ENCODE data around the gene DGCR6.
"Not testable (repeated sequence)": the region's sequence is repeated elsewhere in the genome, so short reads cannot be mapped to it uniquely, and the experiment has no call there.

DGCR6 gene

DNA sequence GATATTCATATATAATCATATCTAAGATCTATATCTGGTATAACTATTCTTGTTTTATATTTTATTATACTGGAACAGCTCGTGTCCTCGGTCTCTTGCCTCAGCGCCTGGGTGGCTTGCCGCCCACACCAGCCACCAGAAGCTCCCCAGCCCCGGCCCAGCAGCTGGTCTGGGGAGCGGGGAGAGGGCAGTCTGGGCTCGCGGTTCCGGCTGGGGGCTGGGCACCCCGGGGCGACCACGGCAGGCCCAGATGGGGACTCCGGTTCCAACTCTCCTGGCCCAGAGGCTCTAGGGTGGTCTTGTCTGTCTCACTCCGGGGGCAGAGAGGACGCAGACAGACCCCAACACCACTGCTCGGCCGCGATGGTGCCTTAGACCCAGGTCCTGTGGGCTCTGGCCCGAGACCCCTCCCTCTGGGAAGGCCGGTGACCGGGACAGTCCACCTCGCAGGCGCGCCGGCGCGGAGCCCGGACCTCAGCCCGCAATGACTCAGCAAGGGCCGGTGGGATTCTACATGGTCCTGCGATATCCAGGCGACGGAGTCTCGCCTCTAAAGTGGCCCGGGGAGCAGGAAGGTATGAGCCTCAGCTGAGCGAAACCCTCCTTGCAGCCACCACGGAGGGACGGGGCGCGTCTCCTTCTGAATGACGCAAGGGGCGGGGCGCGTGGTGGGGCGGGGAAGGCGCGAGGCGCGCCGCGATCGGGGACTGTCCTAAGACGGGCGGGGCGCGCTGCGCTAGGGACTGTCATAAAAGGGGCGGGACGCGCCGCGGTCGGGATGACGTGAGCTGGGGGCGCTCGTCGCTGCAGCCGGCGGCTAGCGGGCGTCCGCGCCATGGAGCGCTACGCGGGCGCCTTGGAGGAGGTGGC, at the start of gene DGCR6:
TSS of gene DGCR6 (plus strand) at position 781 of the 870 bp plus-strand sequence. CDS start at position 836, 55 bp downstream.
- CTCF ChIA-PET = no interaction called here
- no peak for DNase-seq (ENCODE audit: low read depth, low spot score)
- POLR2A ChIA-PET = no interaction called here
- TF ChIP-seq, protein P1, sequence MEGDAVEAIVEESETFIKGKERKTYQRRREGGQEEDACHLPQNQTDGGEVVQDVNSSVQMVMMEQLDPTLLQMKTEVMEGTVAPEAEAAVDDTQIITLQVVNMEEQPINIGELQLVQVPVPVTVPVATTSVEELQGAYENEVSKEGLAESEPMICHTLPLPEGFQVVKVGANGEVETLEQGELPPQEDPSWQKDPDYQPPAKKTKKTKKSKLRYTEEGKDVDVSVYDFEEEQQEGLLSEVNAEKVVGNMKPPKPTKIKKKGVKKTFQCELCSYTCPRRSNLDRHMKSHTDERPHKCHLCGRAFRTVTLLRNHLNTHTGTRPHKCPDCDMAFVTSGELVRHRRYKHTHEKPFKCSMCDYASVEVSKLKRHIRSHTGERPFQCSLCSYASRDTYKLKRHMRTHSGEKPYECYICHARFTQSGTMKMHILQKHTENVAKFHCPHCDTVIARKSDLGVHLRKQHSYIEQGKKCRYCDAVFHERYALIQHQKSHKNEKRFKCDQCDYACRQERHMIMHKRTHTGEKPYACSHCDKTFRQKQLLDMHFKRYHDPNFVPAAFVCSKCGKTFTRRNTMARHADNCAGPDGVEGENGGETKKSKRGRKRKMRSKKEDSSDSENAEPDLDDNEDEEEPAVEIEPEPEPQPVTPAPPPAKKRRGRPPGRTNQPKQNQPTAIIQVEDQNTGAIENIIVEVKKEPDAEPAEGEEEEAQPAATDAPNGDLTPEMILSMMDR (IDR thresholded peaks at IDR 0.05; ENCODE audit: insufficient read depth, low read length, missing control alignments) = no peak
- H3K4me3 ChIP-seq (ENCODE audit: low read depth, low read length) = no peak within 1 kb of the TSS

- POLR2A ChIA-PET; CTCF ChIA-PET; DNase-seq (ENCODE audit: low read depth, low spot score); H3K4me3 ChIP-seq (ENCODE audit: low read depth, low read length): not testable (repeated sequence)
Measured at GRCh38 chr22:18859314-18859713, 46.8 kb upstream of the DGCR6 start.

GRCh38 chr22:18881260-18881659, 24.9 kb upstream of the DGCR6 start:
- H3K4me3 ChIP-seq (ENCODE audit: low read depth, low read length); DNase-seq (ENCODE audit: low read depth, low spot score); CTCF ChIA-PET; POLR2A ChIA-PET: not testable (repeated sequence)

DNA sequence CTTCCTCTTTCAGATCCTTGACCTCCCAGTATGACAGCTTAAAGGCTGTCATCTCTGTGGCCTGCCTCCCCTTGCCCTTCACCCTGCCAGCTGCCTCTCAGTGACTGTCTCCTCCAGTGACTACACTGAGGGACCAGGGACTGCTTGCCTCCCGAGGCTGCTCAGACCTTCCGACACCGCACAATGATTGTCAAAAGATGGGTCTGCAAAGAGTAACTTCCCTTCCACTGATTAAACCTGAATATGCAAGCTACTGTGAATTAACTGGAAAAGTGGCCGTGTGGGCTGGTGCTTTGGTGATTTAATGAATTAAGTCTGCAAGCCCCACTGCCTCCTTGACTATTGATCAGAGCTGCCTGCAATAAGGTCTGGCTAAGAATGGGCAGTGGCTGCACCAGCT, 21.7 kb upstream of the DGCR6 start:
- POLR2A ChIA-PET; DNase-seq (ENCODE audit: low read depth, low spot score); H3K4me3 ChIP-seq (ENCODE audit: low read depth, low read length); CTCF ChIA-PET: not testable (repeated sequence)

GRCh38 chr22:18888115-18888514, 18.0 kb upstream of the DGCR6 start:
- no peak overlapping the region for H3K4me3 ChIP-seq (ENCODE audit: low read depth, low read length)
- TF ChIP-seq, protein P1 (IDR thresholded peaks at IDR 0.05; ENCODE audit: insufficient read depth, low read length, missing control alignments) = no peak
- ChIA-PET POLR2A (no interaction called here), CTCF (no interaction called here)
- no peak for DNase-seq (ENCODE audit: low read depth, low spot score)

GRCh38 chr22:18890510-18891192, 15.5 kb upstream of the DGCR6 start:
- DNase-seq (ENCODE audit: low read depth, low spot score); H3K4me3 ChIP-seq (ENCODE audit: low read depth, low read length); CTCF ChIA-PET; POLR2A ChIA-PET: not testable (repeated sequence)

DNA sequence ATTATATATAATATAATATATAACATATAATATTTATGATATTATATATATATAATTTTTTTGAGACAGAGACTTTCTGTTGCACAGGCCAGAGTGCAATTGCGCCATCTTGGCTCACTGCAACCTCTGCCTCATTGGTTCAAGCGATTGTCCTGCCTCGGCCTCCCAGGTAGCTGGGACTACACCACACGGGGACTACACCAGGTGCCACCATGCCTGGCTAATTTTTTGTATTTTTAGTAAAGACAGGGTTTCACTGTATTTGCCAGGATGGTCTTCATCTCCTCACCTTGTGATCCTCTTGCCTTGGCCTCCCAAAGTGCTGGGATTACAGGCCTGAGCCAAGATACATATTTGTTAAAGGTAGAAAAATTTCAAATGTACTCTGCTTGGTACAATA, 12.3 kb upstream of the DGCR6 start:
- POLR2A ChIA-PET; DNase-seq (ENCODE audit: low read depth, low spot score); CTCF ChIA-PET; H3K4me3 ChIP-seq (ENCODE audit: low read depth, low read length): not testable (repeated sequence)

DNA sequence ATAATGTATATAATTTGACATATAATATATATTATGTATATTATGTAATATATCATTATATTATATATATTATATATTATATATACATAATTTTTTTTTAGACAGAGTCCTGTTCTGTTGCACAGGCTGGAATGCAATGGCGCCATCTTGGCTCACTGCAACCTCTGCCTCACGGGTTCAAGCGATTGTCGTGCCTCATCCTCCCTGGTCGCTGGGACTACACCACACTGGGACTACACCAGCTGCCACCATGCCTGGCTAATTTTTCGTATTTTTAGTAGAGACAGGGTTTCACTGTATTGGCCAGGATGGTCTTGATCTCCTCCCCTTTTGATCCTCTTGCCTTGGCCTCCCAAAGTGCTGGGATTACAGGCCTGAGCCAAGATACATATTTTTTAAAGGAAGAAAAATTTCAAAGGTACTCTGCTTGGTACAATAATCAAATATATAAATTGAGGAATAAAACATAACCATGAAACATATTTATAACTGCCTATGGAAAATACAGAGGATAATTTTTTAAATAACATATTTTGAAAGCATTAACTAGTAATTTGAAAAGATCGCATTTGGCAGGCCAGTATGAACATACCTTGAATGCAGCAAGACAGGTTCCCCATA, 10.0 kb upstream of the DGCR6 start:
- POLR2A ChIA-PET = not testable (repeated sequence)

GRCh38 chr22:18906410-18906745, 258 bp downstream of the DGCR6 start:
- DNase-seq (ENCODE audit: low read depth, low spot score); H3K4me3 ChIP-seq (ENCODE audit: low read depth, low read length); POLR2A ChIA-PET: not testable (repeated sequence)
- CTCF ChIA-PET = interaction anchor here (0.7 kb wide), 1 partner anchor 18 kb away, joined by 3 read pairs; no protein-coding TSS in a partner anchor

More for the DNA sequence above, 10.0 kb upstream of the DGCR6 start:
- DNase-seq (ENCODE audit: low read depth, low spot score); H3K4me3 ChIP-seq (ENCODE audit: low read depth, low read length); CTCF ChIA-PET: not testable (repeated sequence)

DNA sequence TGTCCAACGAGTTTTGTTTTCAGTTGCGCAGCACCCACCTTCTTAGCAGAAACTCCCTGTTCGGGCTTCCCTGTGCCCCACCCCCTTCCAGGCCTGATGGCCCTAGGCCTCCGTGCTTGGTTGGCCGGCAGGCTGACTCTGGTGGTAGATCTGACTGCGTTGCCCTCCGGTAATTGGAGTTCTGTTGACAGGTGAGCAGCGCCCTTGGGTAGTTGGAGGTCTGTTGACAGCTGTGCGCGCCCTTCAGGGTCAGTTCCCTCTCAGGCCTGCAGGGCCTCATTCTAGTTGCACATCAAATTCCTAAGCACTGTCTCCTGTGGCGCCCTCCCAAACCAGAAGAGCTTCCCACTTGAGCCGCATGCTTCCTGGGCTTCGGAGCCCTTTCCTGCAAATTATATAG, 776 bp downstream of the DGCR6 start:
- no peak for DNase-seq (ENCODE audit: low read depth, low spot score)
- POLR2A ChIA-PET = no interaction called here
- TF ChIP-seq, protein P1 (IDR thresholded peaks at IDR 0.05; ENCODE audit: insufficient read depth, low read length, missing control alignments) = no peak
- CTCF ChIA-PET = interaction anchor here (0.7 kb wide), 1 partner anchor 17 kb away, joined by 3 read pairs; no protein-coding TSS in a partner anchor
- no peak overlapping the region for H3K4me3 ChIP-seq (ENCODE audit: low read depth, low read length)

Data from AG04449 (cell line).